ENCODE results near the gene PTK7.
A peak's percentile ranks its signal among the peaks of the same experiment; 100 is the strongest.

PTK7 gene

DNA sequence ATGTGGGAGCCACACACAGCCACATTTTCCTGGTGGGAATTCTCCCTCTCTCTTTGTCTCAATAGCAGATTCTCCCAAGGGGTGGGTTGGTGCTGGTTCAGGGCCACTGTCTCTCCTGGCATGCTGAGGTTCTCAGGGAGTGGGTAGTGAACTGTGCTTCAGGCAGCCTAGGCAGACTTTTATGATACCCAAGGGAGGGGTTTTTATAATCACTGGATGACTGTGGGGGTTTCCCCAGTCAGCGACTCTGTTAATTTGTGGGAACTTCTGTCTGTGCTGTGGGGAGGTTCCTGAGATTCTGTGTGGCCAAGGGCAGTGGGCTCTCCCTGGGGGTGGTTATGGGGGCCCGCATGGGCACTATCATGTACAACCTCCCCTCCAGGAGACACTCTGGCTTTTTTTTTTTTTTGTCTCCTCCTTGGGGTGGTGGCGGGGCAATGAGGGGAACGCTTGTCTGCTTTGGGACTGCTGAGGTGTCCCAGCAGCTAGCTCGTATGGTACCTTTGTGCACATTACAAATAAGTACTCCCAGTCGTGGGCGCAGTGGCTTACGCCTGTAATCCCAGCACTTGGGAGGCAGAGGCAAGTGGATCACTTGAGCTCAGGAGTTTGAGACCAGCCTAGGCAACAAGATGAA lies 10.0 kb downstream of the PTK7 start:
- TF ChIP-seq POLR2A (IDR thresholded peaks at IDR 0.05; ENCODE audit: extremely low read depth, insufficient read length): no peak
- TF ChIP-seq, protein P1, sequence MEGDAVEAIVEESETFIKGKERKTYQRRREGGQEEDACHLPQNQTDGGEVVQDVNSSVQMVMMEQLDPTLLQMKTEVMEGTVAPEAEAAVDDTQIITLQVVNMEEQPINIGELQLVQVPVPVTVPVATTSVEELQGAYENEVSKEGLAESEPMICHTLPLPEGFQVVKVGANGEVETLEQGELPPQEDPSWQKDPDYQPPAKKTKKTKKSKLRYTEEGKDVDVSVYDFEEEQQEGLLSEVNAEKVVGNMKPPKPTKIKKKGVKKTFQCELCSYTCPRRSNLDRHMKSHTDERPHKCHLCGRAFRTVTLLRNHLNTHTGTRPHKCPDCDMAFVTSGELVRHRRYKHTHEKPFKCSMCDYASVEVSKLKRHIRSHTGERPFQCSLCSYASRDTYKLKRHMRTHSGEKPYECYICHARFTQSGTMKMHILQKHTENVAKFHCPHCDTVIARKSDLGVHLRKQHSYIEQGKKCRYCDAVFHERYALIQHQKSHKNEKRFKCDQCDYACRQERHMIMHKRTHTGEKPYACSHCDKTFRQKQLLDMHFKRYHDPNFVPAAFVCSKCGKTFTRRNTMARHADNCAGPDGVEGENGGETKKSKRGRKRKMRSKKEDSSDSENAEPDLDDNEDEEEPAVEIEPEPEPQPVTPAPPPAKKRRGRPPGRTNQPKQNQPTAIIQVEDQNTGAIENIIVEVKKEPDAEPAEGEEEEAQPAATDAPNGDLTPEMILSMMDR (IDR thresholded peaks at IDR 0.05; ENCODE audit: low read depth, low read length): no peak
- TF ChIP-seq MYC (IDR thresholded peaks at IDR 0.05; ENCODE audit: low read depth, low read length): no peak
- TF ChIP-seq, protein P2, sequence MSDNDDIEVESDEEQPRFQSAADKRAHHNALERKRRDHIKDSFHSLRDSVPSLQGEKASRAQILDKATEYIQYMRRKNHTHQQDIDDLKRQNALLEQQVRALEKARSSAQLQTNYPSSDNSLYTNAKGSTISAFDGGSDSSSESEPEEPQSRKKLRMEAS (IDR thresholded peaks at IDR 0.05; ENCODE audit: low read depth, low read length): no peak
- DNase-seq (ENCODE audit: low read depth): peak; percentile 78
- H3K4me3 ChIP-seq (ENCODE audit: low read depth, low read length): no peak overlapping the region

DNA sequence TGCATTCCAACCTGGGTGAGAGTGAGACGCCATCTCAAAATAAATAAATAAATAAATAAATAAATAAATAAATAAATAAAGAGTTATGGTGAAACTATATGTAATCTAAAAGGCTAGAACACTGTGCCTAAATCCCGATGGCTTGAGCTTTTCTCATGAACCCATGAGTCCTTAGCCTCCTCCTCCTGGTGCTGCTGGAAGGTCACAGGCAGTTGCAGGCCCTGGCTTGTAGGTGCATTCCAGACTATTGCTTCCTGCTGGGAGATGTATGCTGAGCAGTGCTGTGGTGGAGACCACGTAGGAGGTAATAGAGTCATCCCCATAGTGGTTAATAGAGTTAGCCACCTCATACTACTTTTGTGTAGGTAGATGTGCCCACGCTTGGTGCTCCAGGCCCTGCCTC lies 12.5 kb downstream of the PTK7 start:
- no peak overlapping the region for H3K4me3 ChIP-seq (ENCODE audit: low read depth, low read length)
- no peak for DNase-seq (ENCODE audit: low read depth)
- TF ChIP-seq MYC (IDR thresholded peaks at IDR 0.05; ENCODE audit: low read depth, low read length): no peak

DNA sequence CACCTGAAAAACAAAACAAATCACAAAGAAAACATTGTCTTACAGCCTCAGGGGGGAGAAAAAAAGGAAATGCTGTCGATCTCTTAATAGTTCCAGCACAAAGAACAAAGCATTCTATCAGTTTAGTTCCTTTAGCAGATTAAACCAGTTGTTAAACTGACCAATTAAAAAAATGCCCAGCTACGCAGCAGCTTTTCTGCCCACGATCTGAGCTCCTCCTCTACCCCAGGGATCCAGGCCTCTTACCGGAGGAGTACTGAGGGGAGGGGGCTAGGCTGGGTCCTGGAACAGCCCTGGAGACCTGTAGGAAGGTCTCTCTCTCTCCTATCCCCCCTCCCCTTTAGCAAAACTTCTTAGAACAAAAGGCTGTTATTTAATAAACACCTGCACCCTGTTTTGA lies 13.4 kb downstream of the PTK7 start:
- no peak overlapping the region for H3K4me3 ChIP-seq (ENCODE audit: low read depth, low read length)
- TF ChIP-seq, protein P1 (IDR thresholded peaks at IDR 0.05; ENCODE audit: low read depth, low read length): no peak
- TF ChIP-seq, protein P2 (IDR thresholded peaks at IDR 0.05; ENCODE audit: low read depth, low read length): no peak
- TF ChIP-seq MYC (IDR thresholded peaks at IDR 0.05; ENCODE audit: low read depth, low read length): no peak
- TF ChIP-seq POLR2A (IDR thresholded peaks at IDR 0.05; ENCODE audit: extremely low read depth, insufficient read length): no peak
- no peak for DNase-seq (ENCODE audit: low read depth)

DNA sequence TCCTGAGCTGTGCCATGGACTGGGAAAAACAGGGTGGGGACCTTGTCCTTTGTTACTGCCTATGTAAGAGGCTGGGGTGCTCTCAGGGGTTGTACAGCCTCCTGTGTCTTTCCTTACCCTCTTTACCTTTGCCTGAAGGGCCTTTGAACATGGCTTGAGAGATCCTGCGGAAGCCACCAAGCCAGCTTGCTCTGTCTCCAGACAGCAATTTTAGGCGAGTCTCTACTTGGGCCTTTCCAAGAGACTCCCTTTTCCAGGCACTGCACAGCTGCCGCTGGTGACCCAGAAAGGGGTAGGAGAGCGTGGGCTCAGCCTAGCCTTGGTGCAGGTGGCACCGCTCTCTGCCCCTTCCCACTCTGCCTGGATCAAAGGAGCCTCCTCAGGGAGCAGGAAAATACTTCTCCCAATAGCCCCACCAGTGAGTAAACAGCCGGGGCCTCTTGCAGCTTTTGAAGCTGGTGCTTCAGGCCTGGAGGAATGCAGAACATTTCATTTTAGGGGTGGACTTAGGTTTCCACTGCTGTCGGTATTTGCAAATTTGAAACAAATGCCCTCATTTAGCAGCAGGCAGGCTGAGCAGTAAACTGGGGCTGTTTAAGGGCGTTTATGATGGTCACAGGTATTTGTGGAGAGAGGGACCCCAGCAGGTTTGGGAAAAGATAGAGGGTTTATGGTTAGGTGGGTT lies 13.9 kb downstream of the PTK7 start:
- TF ChIP-seq, protein P1 (IDR thresholded peaks at IDR 0.05; ENCODE audit: low read depth, low read length): no peak
- TF ChIP-seq, protein P2 (IDR thresholded peaks at IDR 0.05; ENCODE audit: low read depth, low read length): no peak
- TF ChIP-seq POLR2A (IDR thresholded peaks at IDR 0.05; ENCODE audit: extremely low read depth, insufficient read length): no peak
- no peak for TF ChIP-seq MYC (IDR thresholded peaks at IDR 0.05; ENCODE audit: low read depth, low read length)
- no peak for DNase-seq (ENCODE audit: low read depth)
- H3K4me3 ChIP-seq (ENCODE audit: low read depth, low read length): no peak overlapping the region

DNA sequence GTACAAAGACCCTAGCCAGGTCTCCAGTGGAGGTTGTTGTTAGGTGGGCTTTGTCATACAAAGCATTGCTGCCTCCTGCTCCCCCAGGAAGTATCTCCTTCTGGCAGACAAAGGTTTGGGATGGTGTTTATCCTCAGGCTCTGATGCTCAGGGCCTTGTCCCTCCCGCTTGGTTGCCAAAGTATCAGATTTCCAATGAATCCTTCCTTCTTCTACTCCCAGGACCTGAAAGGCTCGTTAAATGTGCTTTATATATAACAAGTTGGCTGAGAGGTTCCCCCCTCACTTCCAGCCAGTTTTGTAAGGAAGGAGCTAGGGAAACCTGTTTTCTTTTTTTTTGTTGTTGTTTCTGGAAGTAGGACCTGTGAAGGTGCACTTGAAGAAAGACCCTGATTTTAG lies 14.4 kb downstream of the PTK7 start:
- no peak for TF ChIP-seq POLR2A (IDR thresholded peaks at IDR 0.05; ENCODE audit: extremely low read depth, insufficient read length)
- TF ChIP-seq, protein P2 (IDR thresholded peaks at IDR 0.05; ENCODE audit: low read depth, low read length): no peak
- no peak for TF ChIP-seq MYC (IDR thresholded peaks at IDR 0.05; ENCODE audit: low read depth, low read length)
- H3K4me3 ChIP-seq (ENCODE audit: low read depth, low read length): no peak overlapping the region
- DNase-seq (ENCODE audit: low read depth): no peak

DNA sequence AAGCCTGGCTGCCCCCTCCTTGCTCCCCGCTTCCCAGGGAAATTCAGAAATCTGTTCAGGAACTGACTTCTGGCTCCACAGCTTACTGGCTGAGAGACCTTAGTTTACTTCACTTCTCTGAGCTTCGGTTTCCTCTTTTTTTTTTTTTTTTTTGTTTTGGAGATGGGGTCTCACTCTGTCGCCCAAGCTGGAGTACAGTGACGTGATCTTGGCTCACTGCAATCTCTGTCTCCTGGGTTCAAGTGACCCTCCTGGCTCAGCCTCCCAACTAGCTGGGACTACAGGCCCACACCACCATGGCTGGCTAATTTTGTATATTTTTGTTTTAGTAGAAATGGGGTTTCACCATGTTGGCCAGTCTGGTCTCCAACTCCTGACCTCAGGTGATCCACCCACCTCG lies 14.9 kb downstream of the PTK7 start:
- no peak for DNase-seq (ENCODE audit: low read depth)
- TF ChIP-seq, protein P2 (IDR thresholded peaks at IDR 0.05; ENCODE audit: low read depth, low read length): no peak
- TF ChIP-seq, protein P1 (IDR thresholded peaks at IDR 0.05; ENCODE audit: low read depth, low read length): no peak
- TF ChIP-seq MYC (IDR thresholded peaks at IDR 0.05; ENCODE audit: low read depth, low read length): no peak
- TF ChIP-seq POLR2A (IDR thresholded peaks at IDR 0.05; ENCODE audit: extremely low read depth, insufficient read length): no peak
- H3K4me3 ChIP-seq (ENCODE audit: low read depth, low read length): no peak overlapping the region

All from NB4 (cell line).